Endothelial cell of umbilical vein (primary cell): ENCODE data around the gene RPS14. TPM values are rescaled to one million over a fixed set of nuclear protein-coding genes. Genes with fewer than 3 reads are reported as not detected.

Experiments used
- BruUV-seq: library from RNA; stranded (reverse); fragments of 400-500 nt; replicated peaks from 2 replicates; lab custom pipeline; 2021; lab: Mats Ljungman, UMichigan
- CTCF ChIA-PET: fragments of 300-600, 350-600 bp; sonication (Branson Sonifier 250); formaldehyde crosslinking; loops from one replicate; lab custom pipeline; 2021; ENCODE audit warnings: antibody characterized with exemption, inconsistent platforms; lab: Charles Lee
- POLR2A ChIA-PET: fragments of 300-600, 350-600 bp; sonication (Branson Sonifier 250); formaldehyde crosslinking; loops from one replicate; lab custom pipeline; 2021; ENCODE audit warnings: antibody characterized with exemption, inconsistent platforms; lab: Charles Lee
- DNase-seq: peaks from one replicate; pipeline ENCODE4 v3.0.0-alpha.2; 2011; ENCODE audit warnings: low read depth, low spot score
- FAIRE-seq: peaks from 2 replicates; lab custom pipeline; 2011; peaks lifted over from hg19 to GRCh38; lab: Jason Lieb, UNC
- H2AFZ ChIP-seq: 2 replicates; pipeline ENCODE4 v1.6.0; 2012; ENCODE audit warnings: low read depth, low read length, control low read depth, inconsistent platforms
- H3K27ac ChIP-seq: 2 replicates; pipeline ENCODE4 v1.5.1; 2011; ENCODE audit warnings: low read depth, mild to moderate bottlenecking, control low read depth, low read length, moderate library complexity; ENCODE audit not compliant: insufficient read depth
- H3K27me3 ChIP-seq, 2 experiments: 2 replicates each; pipeline versions ENCODE4 v1.6.0 to v1.6.1; 2011; ENCODE audit warnings: low read length in 2 of 2, mixed read lengths in 1 of 2; ENCODE audit not compliant: control insufficient read depth in 2 of 2, insufficient read depth in 2 of 2
- H3K36me3 ChIP-seq, 2 experiments: 2 replicates in 1 of 2; 3 replicates in 1 of 2; pipeline ENCODE4 v1.5.1; 2011; ENCODE audit warnings: low read length in 2 of 2, mild to moderate bottlenecking in 1 of 2, moderate library complexity in 1 of 2; ENCODE audit not compliant: control insufficient read depth in 2 of 2, insufficient read depth in 2 of 2; ENCODE audit errors: extremely low read depth in 1 of 2
- H3K4me1 ChIP-seq: 3 replicates; pipeline ENCODE4 v1.5.1; 2011; ENCODE audit warnings: mild to moderate bottlenecking, low read length; ENCODE audit not compliant: control insufficient read depth, insufficient read depth; ENCODE audit errors: extremely low read depth
- H3K4me2 ChIP-seq: 2 replicates; pipeline ENCODE4 v1.6.1; 2011; ENCODE audit warnings: low read length, control low read depth, mixed read lengths; ENCODE audit not compliant: insufficient read depth
- H3K4me3 ChIP-seq, 3 experiments: fragments of 200-600 bp in 1 of 3; sonication (generic), shearing (Covaris generic) in 1 of 3; replicated peaks in 1 of 3; 2 replicates each; pipeline ENCODE4 v1.5.1; 2011 to 2016; ENCODE audit warnings: control low read depth in 3 of 3, low read length in 3 of 3, mild to moderate bottlenecking in 2 of 3, inconsistent platforms in 1 of 3, low read depth in 1 of 3, moderate library complexity in 1 of 3; ENCODE audit not compliant: insufficient read depth in 1 of 3
- H3K79me2 ChIP-seq: 2 replicates; pipeline ENCODE4 v1.6.0; 2012; ENCODE audit warnings: low read length, inconsistent platforms; ENCODE audit not compliant: control insufficient read depth, insufficient read depth
- H3K9ac ChIP-seq: replicated peaks from 2 replicates; pipeline ENCODE3; 2011; ENCODE audit warnings: low read length, control low read depth; ENCODE audit not compliant: insufficient read depth; ENCODE audit errors: extremely low read depth
- H3K9me1 ChIP-seq: replicated peaks from 3 replicates; pipeline ENCODE4 v1.6.0; 2011; ENCODE audit warnings: mild to moderate bottlenecking, low read length; ENCODE audit not compliant: control insufficient read depth, insufficient read depth; ENCODE audit errors: extremely low read depth
- H3K9me3 ChIP-seq: replicated peaks from 2 replicates; pipeline ENCODE4 v1.5.1; 2012; ENCODE audit warnings: low read length, inconsistent platforms; ENCODE audit not compliant: control insufficient read depth, insufficient read depth
- H4K20me1 ChIP-seq: replicated peaks from 2 replicates; pipeline ENCODE3; 2011; ENCODE audit warnings: mild to moderate bottlenecking, low read length; ENCODE audit not compliant: control insufficient read depth, insufficient read depth; ENCODE audit errors: extremely low read depth
- EZH2 ChIP-seq: IDR thresholded peaks from 2 replicates; pipeline ENCODE4 v1.6.1; 2012; ENCODE audit warnings: borderline replicate concordance, low read depth, mild to moderate bottlenecking, moderate library complexity, low read length, inconsistent platforms; ENCODE audit not compliant: severe bottlenecking
- FOS ChIP-seq: IDR thresholded peaks from 2 replicates; pipeline ENCODE4 v1.6.1; 2011; ENCODE audit warnings: mild to moderate bottlenecking, low read length, moderate library complexity, borderline replicate concordance; ENCODE audit not compliant: insufficient read depth
- GATA2 ChIP-seq: IDR thresholded peaks from 2 replicates; pipeline ENCODE4 v1.7.0; 2011; ENCODE audit warnings: low read depth, mild to moderate bottlenecking, moderate library complexity, mixed read lengths, low read length; ENCODE audit not compliant: insufficient read length, insufficient read depth
- JUN ChIP-seq: IDR thresholded peaks from 2 replicates; pipeline ENCODE4 v1.6.1; 2011; ENCODE audit warnings: borderline replicate concordance, low read depth; ENCODE audit not compliant: insufficient read length, insufficient read depth
- MAX ChIP-seq: IDR thresholded peaks from 2 replicates; pipeline ENCODE4 v1.6.1; 2011; ENCODE audit not compliant: insufficient read depth, insufficient read length
- MYC ChIP-seq: IDR thresholded peaks from one replicate; pipeline ENCODE4 v1.6.1; 2011; ENCODE audit warnings: mild to moderate bottlenecking, low read depth, low read length
- POLR2A ChIP-seq: IDR thresholded peaks from 2 replicates; pipeline ENCODE4 v1.6.1; 2012; ENCODE audit warnings: low read depth, mild to moderate bottlenecking, control low read depth, low read length
- POLR2AphosphoS5 ChIP-seq: IDR thresholded peaks from 2 replicates; pipeline ENCODE4 v1.6.1; 2012; ENCODE audit warnings: low read depth, mild to moderate bottlenecking, control low read depth, low read length, moderate library complexity; ENCODE audit not compliant: insufficient read depth
- dilution Hi-C: fragments of 300-500 bp; cut with MboI; formaldehyde crosslinking; loops from one replicate; pipeline ENCODE4 v1.15.0; 2019; ENCODE audit warnings: low sequenced_read_pairs; ENCODE audit not compliant: extremely low pct_ligation_motif_present
- intact Hi-C: fragments of 100-400 bp; cut with micrococcal nuclease; formaldehyde crosslinking; loops from one replicate; pipeline ENCODE4 v1.10.0; 2022
- polyA plus RNA-seq, 4 experiments: library from polyadenylated mRNA; depleted of rRNA in 3 of 4; stranded (reverse) in 3 of 4; unstranded in 1 of 4; fragments of >200 nt; gene quantifications; 2 replicates each; pipeline versions ENCODE4 v1.2.1 to v1.2.3, GENCODE V29; 2011 to 2012; ENCODE audit warnings: missing spikeins in 1 of 4
- total RNA-seq: library from RNA; stranded (reverse); gene quantifications from 2 replicates; pipeline ENCODE4 v1.2.3, GENCODE V29; 2021
- TF ChIP-seq, protein P1 (sequence below), 2 donors: IDR thresholded peaks; 1 replicate in 1 of 2; 2 replicates in 1 of 2; pipeline ENCODE4 v1.5.1; 2011; ENCODE audit warnings: low read length in 2 of 2, mild to moderate bottlenecking in 2 of 2, moderate library complexity in 2 of 2, control low read depth in 1 of 2, inconsistent platforms in 1 of 2, low read depth in 1 of 2; ENCODE audit not compliant: insufficient read depth in 1 of 2; ENCODE audit errors: extremely low read depth in 1 of 2

The RPS14 gene
- total and polyA plus RNA-seq, 2 donors (not counting 3 experiments of a cell fraction or from before 2014, with no cell fraction given): 1,852 to 5,521 TPM

- H3K9me1 ChIP-seq: no peaks in the 10 kb centered on the region
- intact Hi-C loops (no loop called here), dilution Hi-C loops (no loop called here)
- POLR2A ChIA-PET: no interaction called here
- H3K27ac ChIP-seq: no peak overlapping the region
- H3K4me1 ChIP-seq: no peaks in the 10 kb centered on the region
- H3K9me3 ChIP-seq: no peaks in the 10 kb centered on the region
- FAIRE-seq (no peak), DNase-seq (no peak)
- no peaks in the 10 kb centered on the region for H3K79me2 ChIP-seq
- H4K20me1 ChIP-seq: no peaks in the 10 kb centered on the region
- peaks cover 5 to 49% of the 10 kb centered on the region in 2 experiments for H3K36me3 ChIP-seq
- TF ChIP-seq FOS: no peak
- no peak for TF ChIP-seq EZH2
- TF ChIP-seq POLR2A: no peak
- TF ChIP-seq, protein P1, sequence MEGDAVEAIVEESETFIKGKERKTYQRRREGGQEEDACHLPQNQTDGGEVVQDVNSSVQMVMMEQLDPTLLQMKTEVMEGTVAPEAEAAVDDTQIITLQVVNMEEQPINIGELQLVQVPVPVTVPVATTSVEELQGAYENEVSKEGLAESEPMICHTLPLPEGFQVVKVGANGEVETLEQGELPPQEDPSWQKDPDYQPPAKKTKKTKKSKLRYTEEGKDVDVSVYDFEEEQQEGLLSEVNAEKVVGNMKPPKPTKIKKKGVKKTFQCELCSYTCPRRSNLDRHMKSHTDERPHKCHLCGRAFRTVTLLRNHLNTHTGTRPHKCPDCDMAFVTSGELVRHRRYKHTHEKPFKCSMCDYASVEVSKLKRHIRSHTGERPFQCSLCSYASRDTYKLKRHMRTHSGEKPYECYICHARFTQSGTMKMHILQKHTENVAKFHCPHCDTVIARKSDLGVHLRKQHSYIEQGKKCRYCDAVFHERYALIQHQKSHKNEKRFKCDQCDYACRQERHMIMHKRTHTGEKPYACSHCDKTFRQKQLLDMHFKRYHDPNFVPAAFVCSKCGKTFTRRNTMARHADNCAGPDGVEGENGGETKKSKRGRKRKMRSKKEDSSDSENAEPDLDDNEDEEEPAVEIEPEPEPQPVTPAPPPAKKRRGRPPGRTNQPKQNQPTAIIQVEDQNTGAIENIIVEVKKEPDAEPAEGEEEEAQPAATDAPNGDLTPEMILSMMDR (IDR thresholded peaks at IDR 0.05; ENCODE audit: extremely low read depth in 1 of 2, insufficient read depth in 1 of 2, low read depth in 1 of 2, low read length in 2 of 2): no peak
- no peak for TF ChIP-seq MYC
- no peak for TF ChIP-seq MAX
- TF ChIP-seq GATA2: no peak
- no peak for TF ChIP-seq JUN
- TF ChIP-seq POLR2AphosphoS5: no peak
- no peak overlapping the region for H3K4me3 ChIP-seq
- CTCF ChIA-PET: interaction anchor here (1.0 kb wide), 1 partner anchor 43 kb away, joined by 3 read pairs; no protein-coding TSS in a partner anchor
- no peak overlapping the region for H2AFZ ChIP-seq
- BruUV-seq: no TSS peak
- no peak overlapping the region for H3K9ac ChIP-seq
- no peaks in the 10 kb centered on the region for H3K27me3 ChIP-seq
- no peak overlapping the region for H3K4me2 ChIP-seq
These were observed 56.9 kb downstream of the RPS14 start for GRCh38 chr5:150392680-150393079.

Other genes with a start within 250 kb of the RPS14 start
- gene CAMK2A, start 160.0 kb downstream of the RPS14 start, total RNA-seq: not detected in 2 replicates
- gene CAMK2A, start 160.0 kb downstream of the RPS14 start, polyA plus RNA-seq: not detected in 2 replicates
- 0.20 TPM in 1 of 2 replicates, not detected in the other for gene ARSI, start 146.8 kb downstream of the RPS14 start, total RNA-seq
- 0.03 and 0.17 TPM in 2 replicates for gene ARSI, start 146.8 kb downstream of the RPS14 start, polyA plus RNA-seq
- 47.2 and 52.0 TPM in 2 replicates for gene TCOF1, start 92.0 kb downstream of the RPS14 start, total RNA-seq
- 10.5 and 11.2 TPM in 2 replicates for gene TCOF1, start 92.0 kb downstream of the RPS14 start, polyA plus RNA-seq
- gene CD74, start 36.8 kb downstream of the RPS14 start, total RNA-seq: 0.76 and 1.3 TPM in 2 replicates
- 0.56 and 0.62 TPM in 2 replicates for gene CD74, start 36.8 kb downstream of the RPS14 start, polyA plus RNA-seq
- 86.5 and 102 TPM in 2 replicates for gene NDST1, start 58.4 kb upstream of the RPS14 start, total RNA-seq
- gene NDST1, start 58.4 kb upstream of the RPS14 start, polyA plus RNA-seq: 38.6 and 42.6 TPM in 2 replicates
- 93.9 and 121 TPM in 2 replicates for gene SYNPO, start 190.9 kb upstream of the RPS14 start, total RNA-seq
- 56.9 and 68.4 TPM in 2 replicates for gene SYNPO, start 190.9 kb upstream of the RPS14 start, polyA plus RNA-seq
- 1.1 and 1.2 TPM in 2 replicates for gene MYOZ3, start 211.5 kb upstream of the RPS14 start, total RNA-seq
- 0.43 and 0.59 TPM in 2 replicates for gene MYOZ3, start 211.5 kb upstream of the RPS14 start, polyA plus RNA-seq